B cell (primary cell): ENCODE measurements around the gene BRD4.

Experiments used
- EZH2 ChIP-seq: IDR thresholded peaks from 2 replicates; pipeline ENCODE4 v1.6.1; 2012; ENCODE audit warnings: borderline replicate concordance, low read depth, mild to moderate bottlenecking, moderate library complexity, low read length; ENCODE audit not compliant: insufficient read depth, poor library complexity, severe bottlenecking
- TF ChIP-seq, protein P1 (sequence below): fragments of 200-600 bp; IDR thresholded peaks from one replicate; pipeline ENCODE4 v1.8.0; 2022; ENCODE audit warnings: antibody characterized with exemption, mild to moderate bottlenecking

GRCh38 chr19:15321739-15322138 lies 10.6 kb downstream of the BRD4 start:
- TF ChIP-seq, protein P1, sequence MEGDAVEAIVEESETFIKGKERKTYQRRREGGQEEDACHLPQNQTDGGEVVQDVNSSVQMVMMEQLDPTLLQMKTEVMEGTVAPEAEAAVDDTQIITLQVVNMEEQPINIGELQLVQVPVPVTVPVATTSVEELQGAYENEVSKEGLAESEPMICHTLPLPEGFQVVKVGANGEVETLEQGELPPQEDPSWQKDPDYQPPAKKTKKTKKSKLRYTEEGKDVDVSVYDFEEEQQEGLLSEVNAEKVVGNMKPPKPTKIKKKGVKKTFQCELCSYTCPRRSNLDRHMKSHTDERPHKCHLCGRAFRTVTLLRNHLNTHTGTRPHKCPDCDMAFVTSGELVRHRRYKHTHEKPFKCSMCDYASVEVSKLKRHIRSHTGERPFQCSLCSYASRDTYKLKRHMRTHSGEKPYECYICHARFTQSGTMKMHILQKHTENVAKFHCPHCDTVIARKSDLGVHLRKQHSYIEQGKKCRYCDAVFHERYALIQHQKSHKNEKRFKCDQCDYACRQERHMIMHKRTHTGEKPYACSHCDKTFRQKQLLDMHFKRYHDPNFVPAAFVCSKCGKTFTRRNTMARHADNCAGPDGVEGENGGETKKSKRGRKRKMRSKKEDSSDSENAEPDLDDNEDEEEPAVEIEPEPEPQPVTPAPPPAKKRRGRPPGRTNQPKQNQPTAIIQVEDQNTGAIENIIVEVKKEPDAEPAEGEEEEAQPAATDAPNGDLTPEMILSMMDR = no peak
- TF ChIP-seq EZH2 = no peak
